ENCODE measurements around the gene SMOC2.

The SMOC2 gene

GRCh38 chr6:168583821-168584220, 142.8 kb downstream of the SMOC2 start:
- TF ChIP-seq CTCF (IDR thresholded peaks at IDR 0.05; ENCODE audit: low read depth, low read length) = no peak
- H3K4me3 ChIP-seq (ENCODE audit: low read depth, low read length) = no peak overlapping the region
- no peaks in the 10 kb centered on the region for H3K36me3 ChIP-seq
- no peak for DNase-seq
- H3K9me3 ChIP-seq = no peaks in the 10 kb centered on the region; the same call in 1 of the 2 replicates
- H3K4me1 ChIP-seq = no peaks in the 10 kb centered on the region
- H3K27me3 ChIP-seq = no peaks in the 10 kb centered on the region

- no peaks in the 10 kb centered on the region for H3K27me3 ChIP-seq
- H3K4me1 ChIP-seq = no peaks in the 10 kb centered on the region
- no peaks in the 10 kb centered on the region; the same call in 1 of the 2 replicates for H3K9me3 ChIP-seq
- H3K36me3 ChIP-seq = no peaks in the 10 kb centered on the region
- TF ChIP-seq CTCF (IDR thresholded peaks at IDR 0.05; ENCODE audit: low read depth, low read length) = no peak
- no peak overlapping the region for H3K4me3 ChIP-seq (ENCODE audit: low read depth, low read length)
- DNase-seq = no peak
Measured at GRCh38 chr6:168584249-168584648, 143.3 kb downstream of the SMOC2 start.

- DNase-seq = no peak
- Histone ChIP-seq H3K36me3 (no peaks in the 10 kb centered on the region), H3K4me3 (ENCODE audit: low read depth, low read length) (no peak overlapping the region), H3K9me3 (no peaks in the 10 kb centered on the region; the same call in 1 of the 2 replicates), H3K4me1 (no peaks in the 10 kb centered on the region), H3K27me3 (no peaks in the 10 kb centered on the region)
- TF ChIP-seq CTCF (IDR thresholded peaks at IDR 0.05; ENCODE audit: low read depth, low read length) = no peak
Measured at GRCh38 chr6:168584671-168585070, 143.7 kb downstream of the SMOC2 start.

GRCh38 chr6:168585441-168585840, 144.5 kb downstream of the SMOC2 start:
- no peaks in the 10 kb centered on the region; the same call in 1 of the 2 replicates for H3K9me3 ChIP-seq
- H3K27me3 ChIP-seq = no peaks in the 10 kb centered on the region
- DNase-seq = no peak
- TF ChIP-seq CTCF (IDR thresholded peaks at IDR 0.05; ENCODE audit: low read depth, low read length) = no peak
- no peaks in the 10 kb centered on the region for H3K36me3 ChIP-seq
- H3K4me1 ChIP-seq = no peaks in the 10 kb centered on the region
- H3K4me3 ChIP-seq (ENCODE audit: low read depth, low read length) = no peak overlapping the region

- Histone ChIP-seq H3K4me3 (ENCODE audit: low read depth, low read length) (no peak overlapping the region), H3K4me1 (no peaks in the 10 kb centered on the region), H3K9me3 (no peaks in the 10 kb centered on the region), H3K36me3 (no peaks in the 10 kb centered on the region), H3K27me3 (no peaks in the 10 kb centered on the region)
- DNase-seq = no peak
- no peak for TF ChIP-seq CTCF (IDR thresholded peaks at IDR 0.05; ENCODE audit: low read depth, low read length)
Measured at GRCh38 chr6:168589275-168589674, 148.3 kb downstream of the SMOC2 start.

GRCh38 chr6:168590406-168590805, 149.4 kb downstream of the SMOC2 start:
- Histone ChIP-seq H3K27me3 (no peaks in the 10 kb centered on the region), H3K9me3 (no peaks in the 10 kb centered on the region), H3K4me3 (ENCODE audit: low read depth, low read length) (no peak overlapping the region), H3K36me3 (no peaks in the 10 kb centered on the region), H3K4me1 (no peaks in the 10 kb centered on the region)
- no peak for DNase-seq
- TF ChIP-seq CTCF (IDR thresholded peaks at IDR 0.05; ENCODE audit: low read depth, low read length) = no peak

Measured in BE2C (cell line).